AG09319 (cell line): ENCODE results near the gene CROCC.

Source experiments
- DNase-seq: peaks from one replicate; pipeline ENCODE4 v3.0.0-alpha.2; 2010; ENCODE audit warnings: low read depth; ENCODE audit errors: extremely low read depth
- CTCF ChIP-seq: IDR thresholded peaks from 2 replicates; pipeline ENCODE4 v1.5.1; 2011; ENCODE audit warnings: low read depth, mild to moderate bottlenecking, inconsistent platforms, low read length, moderate library complexity

Gene CROCC

GRCh38 chr1:16989676-16990391 is 68.1 kb downstream of the CROCC start:
- no peak for DNase-seq
- no peak for TF ChIP-seq CTCF

GRCh38 chr1:16991571-16991970 is 69.8 kb downstream of the CROCC start:
- TF ChIP-seq CTCF: no peak
- DNase-seq: no peak

GRCh38 chr1:16992102-16992501 is 70.4 kb downstream of the CROCC start:
- no peak for DNase-seq
- no peak for TF ChIP-seq CTCF

GRCh38 chr1:16992675-16993074 is 70.9 kb downstream of the CROCC start:
- DNase-seq: no peak
- TF ChIP-seq CTCF: no peak

GRCh38 chr1:16993521-16994038 is 71.8 kb downstream of the CROCC start:
- TF ChIP-seq CTCF: no peak
- no peak for DNase-seq

GRCh38 chr1:16996845-16997244 is 75.1 kb downstream of the CROCC start:
- DNase-seq: no peak
- TF ChIP-seq CTCF: no peak

- no peak for DNase-seq
- no peak for TF ChIP-seq CTCF
These were observed 76.9 kb downstream of the CROCC start for GRCh38 chr1:16998589-16998988.
